Natural killer cell (primary cell): Measurements from ENCODE around the gene LGR6. TPM values are rescaled to one million over a fixed set of nuclear protein-coding genes. Genes with fewer than 3 reads are reported as not detected.
"Not testable (repeated sequence)": the region's sequence is repeated elsewhere in the genome, so short reads cannot be mapped to it uniquely, and the experiment has no call there.

Source experiments
- ATAC-seq, 3 donors: fragments of 150-1000 bp in 2 of 3; fragments of 200-7000 bp in 1 of 3; cut with Tn5 transposase; 1 replicate in 1 of 3; 2 replicates in 2 of 3; pipeline ENCODE4 v1.10.0; 2021; ENCODE audit warnings: mild to moderate bottlenecking in 2 of 3, moderate library complexity in 2 of 3
- DNase-seq, 2 donors: peaks; one replicate each; pipeline versions ENCODE4 v3.0.0 to v3.0.0-alpha.2; 2013 to 2021; ENCODE audit warnings: mixed read lengths in 1 of 2
- H3K27ac ChIP-seq: one replicate; pipeline ENCODE4 v1.5.1; 2013; ENCODE audit warnings: mild to moderate bottlenecking, low read length
- H3K27me3 ChIP-seq: one replicate; pipeline ENCODE4 v1.6.1; 2013; ENCODE audit warnings: low read length; ENCODE audit not compliant: control insufficient read depth, insufficient read depth
- H3K36me3 ChIP-seq: one replicate; pipeline ENCODE4 v1.6.1; 2013; ENCODE audit warnings: low read length; ENCODE audit not compliant: control insufficient read depth, insufficient read depth
- H3K4me1 ChIP-seq: one replicate; pipeline ENCODE4 v1.6.1; 2013; ENCODE audit warnings: low read length; ENCODE audit not compliant: control insufficient read depth, insufficient read depth
- H3K4me3 ChIP-seq: one replicate; pipeline ENCODE4 v1.5.1; 2013; ENCODE audit warnings: low read length
- H3K9me3 ChIP-seq: one replicate; pipeline ENCODE4 v1.6.1; 2013; ENCODE audit warnings: low read length; ENCODE audit not compliant: control insufficient read depth, insufficient read depth
- H3K27ac Mint-ChIP-seq, 2 donors: one replicate each; pipeline ENCODE4 v1.8.0; 2022; ENCODE audit warnings: mild to moderate bottlenecking in 2 of 2, mixed read lengths in 2 of 2, moderate library complexity in 1 of 2
- H3K27me3 Mint-ChIP-seq, 2 donors: one replicate each; pipeline ENCODE4 v1.8.0; 2022; ENCODE audit warnings: low read depth in 2 of 2, mixed read lengths in 2 of 2
- H3K36me3 Mint-ChIP-seq: one replicate; pipeline ENCODE4 v1.8.0; 2022; ENCODE audit warnings: mixed read lengths
- H3K4me1 Mint-ChIP-seq, 2 donors: one replicate each; pipeline ENCODE4 v1.8.0; 2022; ENCODE audit warnings: mixed read lengths in 2 of 2
- H3K4me3 Mint-ChIP-seq: one replicate; pipeline ENCODE4 v1.8.0; 2022; ENCODE audit warnings: mild to moderate bottlenecking, moderate library complexity, mixed read lengths
- H3K9me3 Mint-ChIP-seq, 2 donors: one replicate each; pipeline ENCODE4 v1.8.0; 2022; ENCODE audit warnings: mixed read lengths in 2 of 2
- WGBS: methylation state at CpG from one replicate; pipeline ENCODE4 v1.1.7; 2013; ENCODE audit warnings: missing lambda C conversion rate; ENCODE audit not compliant: insufficient coverage; 5-methylcytosine and 5-hydroxymethylcytosine counted together
- intact Hi-C: fragments of 100-400 bp; cut with micrococcal nuclease; formaldehyde crosslinking; loops from one replicate; pipeline ENCODE4 v1.14.2; 2022
- total RNA-seq, 4 donors: library from RNA; stranded (reverse); fragments of 120-200 nt in 1 of 4; gene quantifications; one replicate each; pipeline versions ENCODE4 v1.2.3 to v1.2.4, GENCODE V29; 2013 to 2022
- TF ChIP-seq, protein P1 (sequence below): fragments of 200-600 bp; IDR thresholded peaks from one replicate; pipeline ENCODE4 v1.8.0; 2022; ENCODE audit warnings: antibody characterized with exemption

LGR6 gene
- total RNA-seq, 3 donors from 2014 or later (not counting 1 experiment from before 2014, with no cell fraction given) = 58.3 to 65.2 (median 60.9) TPM

- intact Hi-C loops = no loop called here
- peaks cover 25 to 32% of the 10 kb centered on the region in 2 donors for H3K4me1 Mint-ChIP-seq
Observed at GRCh38 chr1:202351725-202352124, 158.1 kb downstream of the LGR6 start.

DNA sequence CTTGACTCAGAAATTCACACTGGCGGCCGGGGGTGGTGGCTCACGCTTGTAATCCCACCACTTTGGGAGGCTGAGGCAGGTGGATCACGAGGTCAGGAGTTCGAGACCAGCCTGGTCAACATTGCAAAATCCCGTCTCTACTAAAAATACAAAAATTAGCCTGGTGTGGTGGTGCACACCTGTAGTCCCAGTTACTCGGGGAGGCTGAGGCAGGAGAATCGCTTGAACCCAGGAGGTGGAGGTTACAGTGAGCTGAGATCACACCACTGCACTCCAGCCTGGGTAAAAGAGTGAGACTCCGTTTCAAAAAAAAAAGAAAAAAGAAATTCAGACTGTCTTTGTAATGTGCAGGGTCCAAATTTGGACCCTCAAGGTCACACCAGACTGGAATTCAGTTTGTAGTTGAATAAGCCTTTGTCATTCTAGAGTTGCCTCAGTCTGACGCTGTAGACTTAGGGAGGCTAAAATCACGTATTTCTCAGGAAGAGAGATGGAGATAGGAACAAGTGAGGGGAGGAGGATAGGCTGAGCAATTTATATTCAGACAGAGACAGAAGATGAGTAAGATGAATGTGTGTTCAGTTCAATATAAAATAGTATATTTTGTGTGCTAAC, 159.1 kb downstream of the LGR6 start:
- ATAC-seq, H3K4me3 ChIP-seq, H3K9me3 ChIP-seq, H3K27me3 ChIP-seq, H3K4me1 ChIP-seq, H3K27me3 Mint-ChIP-seq, DNase-seq, H3K9me3 Mint-ChIP-seq, H3K27ac ChIP-seq, H3K27ac Mint-ChIP-seq, H3K36me3 ChIP-seq, H3K4me3 Mint-ChIP-seq, H3K36me3 Mint-ChIP-seq, intact Hi-C loops: not testable (repeated sequence)
- H3K4me1 Mint-ChIP-seq = peaks cover 25 to 31% of the 10 kb centered on the region in 2 donors
- 92% methylated on average over 10 of the region's 11 CpGs for WGBS

More at GRCh38 chr1:202351725-202352124, 158.1 kb downstream of the LGR6 start:
- H3K27me3 Mint-ChIP-seq = no peaks in the 10 kb centered on the region
- H3K4me3 ChIP-seq = no peak overlapping the region
- no peak for DNase-seq
- H3K36me3 Mint-ChIP-seq = no peaks in the 10 kb centered on the region
- no peaks in the 10 kb centered on the region for H3K9me3 ChIP-seq
- no peaks in the 10 kb centered on the region for H3K9me3 Mint-ChIP-seq
- no peaks in the 10 kb centered on the region for H3K36me3 ChIP-seq
- no peak overlapping the region for H3K4me3 Mint-ChIP-seq
- peaks cover 10% of the 10 kb centered on the region for H3K4me1 ChIP-seq
- H3K27ac Mint-ChIP-seq = no peak overlapping the region
- TF ChIP-seq, protein P1, sequence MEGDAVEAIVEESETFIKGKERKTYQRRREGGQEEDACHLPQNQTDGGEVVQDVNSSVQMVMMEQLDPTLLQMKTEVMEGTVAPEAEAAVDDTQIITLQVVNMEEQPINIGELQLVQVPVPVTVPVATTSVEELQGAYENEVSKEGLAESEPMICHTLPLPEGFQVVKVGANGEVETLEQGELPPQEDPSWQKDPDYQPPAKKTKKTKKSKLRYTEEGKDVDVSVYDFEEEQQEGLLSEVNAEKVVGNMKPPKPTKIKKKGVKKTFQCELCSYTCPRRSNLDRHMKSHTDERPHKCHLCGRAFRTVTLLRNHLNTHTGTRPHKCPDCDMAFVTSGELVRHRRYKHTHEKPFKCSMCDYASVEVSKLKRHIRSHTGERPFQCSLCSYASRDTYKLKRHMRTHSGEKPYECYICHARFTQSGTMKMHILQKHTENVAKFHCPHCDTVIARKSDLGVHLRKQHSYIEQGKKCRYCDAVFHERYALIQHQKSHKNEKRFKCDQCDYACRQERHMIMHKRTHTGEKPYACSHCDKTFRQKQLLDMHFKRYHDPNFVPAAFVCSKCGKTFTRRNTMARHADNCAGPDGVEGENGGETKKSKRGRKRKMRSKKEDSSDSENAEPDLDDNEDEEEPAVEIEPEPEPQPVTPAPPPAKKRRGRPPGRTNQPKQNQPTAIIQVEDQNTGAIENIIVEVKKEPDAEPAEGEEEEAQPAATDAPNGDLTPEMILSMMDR = no peak
- no peaks in the 10 kb centered on the region for H3K27me3 ChIP-seq
- WGBS = 89% methylated on average over 2 of the region's 2 CpGs
- no peak for ATAC-seq
- H3K27ac ChIP-seq = no peak overlapping the region

- Histone ChIP-seq H3K36me3 (no peaks in the 10 kb centered on the region), H3K4me3 (no peak overlapping the region), H3K27ac (no peak overlapping the region), H3K4me1 (no peaks in the 10 kb centered on the region), H3K27me3 (no peaks in the 10 kb centered on the region), H3K9me3 (no peaks in the 10 kb centered on the region)
- intact Hi-C loops = no loop called here
- peaks cover 0 to 7% of the 10 kb centered on the region in 2 donors for H3K4me1 Mint-ChIP-seq
- no peak overlapping the region for H3K27ac Mint-ChIP-seq
- ATAC-seq (no peak), DNase-seq (no peak)
- no peaks in the 10 kb centered on the region for H3K36me3 Mint-ChIP-seq
- no peak overlapping the region for H3K4me3 Mint-ChIP-seq
- no peaks in the 10 kb centered on the region for H3K9me3 Mint-ChIP-seq
- no peaks in the 10 kb centered on the region for H3K27me3 Mint-ChIP-seq
- TF ChIP-seq, protein P1 = no peak
Observed at GRCh38 chr1:202355944-202356553, 162.4 kb downstream of the LGR6 start.

- ATAC-seq = no peak
- no peak overlapping the region for H3K4me3 Mint-ChIP-seq
- peaks cover 0 to 9% of the 10 kb centered on the region in 2 donors for H3K4me1 Mint-ChIP-seq
- Histone ChIP-seq H3K36me3 (no peaks in the 10 kb centered on the region), H3K9me3 (no peaks in the 10 kb centered on the region), H3K4me1 (no peaks in the 10 kb centered on the region), H3K27ac (no peak overlapping the region), H3K27me3 (no peaks in the 10 kb centered on the region), H3K4me3 (no peak overlapping the region)
- no peaks in the 10 kb centered on the region for H3K9me3 Mint-ChIP-seq
- H3K27ac Mint-ChIP-seq = no peak overlapping the region
- no peaks in the 10 kb centered on the region for H3K27me3 Mint-ChIP-seq
- DNase-seq = no peak
- TF ChIP-seq, protein P1 = no peak
- intact Hi-C loops = no loop called here
- H3K36me3 Mint-ChIP-seq = no peaks in the 10 kb centered on the region
Observed at GRCh38 chr1:202357506-202357905, 163.9 kb downstream of the LGR6 start.
